Fibroblast of mammary gland (primary cell): ENCODE measurements around the gene IGSF11.

Source experiments
- DNase-seq: peaks from one replicate; pipeline ENCODE4 v3.0.0-alpha.2; 2010; ENCODE audit warnings: low read depth
- H3K4me3 ChIP-seq: 2 replicates; pipeline ENCODE4 v1.5.1; 2011; ENCODE audit warnings: low read depth, mild to moderate bottlenecking, low read length, moderate library complexity; ENCODE audit not compliant: control insufficient read depth
- TF ChIP-seq, protein P1 (sequence below): conservative IDR thresholded peaks from 2 replicates; pipeline ENCODE4 v1.5.1; 2011; ENCODE audit warnings: low read depth, low read length, inconsistent platforms; ENCODE audit not compliant: control insufficient read depth, insufficient read depth

The IGSF11 gene

GRCh38 chr3:118951089-118951488 is 83.6 kb downstream of the IGSF11 start:
- no peak for DNase-seq
- H3K4me3 ChIP-seq: no peak overlapping the region
- TF ChIP-seq, protein P1, sequence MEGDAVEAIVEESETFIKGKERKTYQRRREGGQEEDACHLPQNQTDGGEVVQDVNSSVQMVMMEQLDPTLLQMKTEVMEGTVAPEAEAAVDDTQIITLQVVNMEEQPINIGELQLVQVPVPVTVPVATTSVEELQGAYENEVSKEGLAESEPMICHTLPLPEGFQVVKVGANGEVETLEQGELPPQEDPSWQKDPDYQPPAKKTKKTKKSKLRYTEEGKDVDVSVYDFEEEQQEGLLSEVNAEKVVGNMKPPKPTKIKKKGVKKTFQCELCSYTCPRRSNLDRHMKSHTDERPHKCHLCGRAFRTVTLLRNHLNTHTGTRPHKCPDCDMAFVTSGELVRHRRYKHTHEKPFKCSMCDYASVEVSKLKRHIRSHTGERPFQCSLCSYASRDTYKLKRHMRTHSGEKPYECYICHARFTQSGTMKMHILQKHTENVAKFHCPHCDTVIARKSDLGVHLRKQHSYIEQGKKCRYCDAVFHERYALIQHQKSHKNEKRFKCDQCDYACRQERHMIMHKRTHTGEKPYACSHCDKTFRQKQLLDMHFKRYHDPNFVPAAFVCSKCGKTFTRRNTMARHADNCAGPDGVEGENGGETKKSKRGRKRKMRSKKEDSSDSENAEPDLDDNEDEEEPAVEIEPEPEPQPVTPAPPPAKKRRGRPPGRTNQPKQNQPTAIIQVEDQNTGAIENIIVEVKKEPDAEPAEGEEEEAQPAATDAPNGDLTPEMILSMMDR: no peak

GRCh38 chr3:118949113-118949760 is 85.4 kb downstream of the IGSF11 start:
- TF ChIP-seq, protein P1: no peak
- no peak for DNase-seq
- no peak overlapping the region for H3K4me3 ChIP-seq

- no peak for DNase-seq
- TF ChIP-seq, protein P1: no peak
- H3K4me3 ChIP-seq: no peak overlapping the region
Observed at GRCh38 chr3:118948146-118948545, 86.5 kb downstream of the IGSF11 start.

GRCh38 chr3:118946449-118946848 is 88.2 kb downstream of the IGSF11 start:
- H3K4me3 ChIP-seq: no peak overlapping the region
- TF ChIP-seq, protein P1: no peak
- DNase-seq: no peak

- no peak overlapping the region for H3K4me3 ChIP-seq
- TF ChIP-seq, protein P1: no peak
- no peak for DNase-seq
Observed at GRCh38 chr3:118945834-118946233, 88.8 kb downstream of the IGSF11 start.

DNA sequence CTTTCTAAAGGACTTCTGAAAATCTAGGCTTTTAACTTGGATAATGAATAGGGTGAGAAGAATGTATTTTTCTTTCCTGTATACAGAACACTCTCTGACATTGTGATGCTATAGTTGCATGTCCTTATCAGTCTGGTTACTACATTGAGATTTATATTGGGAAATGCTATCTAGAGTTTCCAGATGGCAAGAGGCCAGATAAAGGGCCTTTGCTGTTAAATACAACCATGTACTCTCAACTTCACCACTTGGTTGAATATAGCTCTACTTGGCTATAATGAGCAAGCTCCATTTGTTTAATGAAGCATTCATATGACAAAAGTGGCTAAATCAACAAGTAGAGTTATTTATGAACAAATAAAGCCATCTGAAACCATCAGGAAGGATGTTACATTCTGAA is 91.0 kb downstream of the IGSF11 start:
- H3K4me3 ChIP-seq: no peak overlapping the region
- no peak for DNase-seq

DNA sequence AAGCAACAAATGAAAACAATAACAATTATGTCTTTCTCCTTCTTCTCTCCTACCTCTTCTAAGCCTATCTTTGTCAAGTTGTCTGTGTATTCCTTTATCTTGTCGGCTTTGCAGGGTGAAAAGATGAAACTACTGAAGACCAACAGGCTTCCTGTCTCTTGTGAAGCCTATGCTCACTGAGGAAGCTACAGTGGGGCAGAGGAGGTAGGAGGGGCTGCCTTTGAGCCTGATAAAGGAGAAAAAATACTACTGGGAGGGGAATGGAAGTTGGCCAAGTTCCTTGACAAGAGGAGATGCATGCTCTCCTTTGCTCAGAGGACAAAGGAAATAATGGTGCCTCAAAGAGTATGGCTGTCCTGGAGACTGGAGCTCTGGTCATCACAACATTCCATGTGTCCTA is 92.0 kb downstream of the IGSF11 start:
- no peak overlapping the region for H3K4me3 ChIP-seq
- no peak for DNase-seq
- TF ChIP-seq, protein P1: no peak

More for the DNA sequence above, 91.0 kb downstream of the IGSF11 start:
- TF ChIP-seq, protein P1: no peak
